GM12874 (cell line): ENCODE measurements around the gene ANKRD39.

Experiments used
- TF ChIP-seq, protein P1 (sequence below): IDR thresholded peaks from 2 replicates; pipeline ENCODE4 v1.5.1; 2011; ENCODE audit warnings: low read depth, mild to moderate bottlenecking, control low read depth, low read length, moderate library complexity; ENCODE audit not compliant: insufficient read depth

Gene ANKRD39

DNA sequence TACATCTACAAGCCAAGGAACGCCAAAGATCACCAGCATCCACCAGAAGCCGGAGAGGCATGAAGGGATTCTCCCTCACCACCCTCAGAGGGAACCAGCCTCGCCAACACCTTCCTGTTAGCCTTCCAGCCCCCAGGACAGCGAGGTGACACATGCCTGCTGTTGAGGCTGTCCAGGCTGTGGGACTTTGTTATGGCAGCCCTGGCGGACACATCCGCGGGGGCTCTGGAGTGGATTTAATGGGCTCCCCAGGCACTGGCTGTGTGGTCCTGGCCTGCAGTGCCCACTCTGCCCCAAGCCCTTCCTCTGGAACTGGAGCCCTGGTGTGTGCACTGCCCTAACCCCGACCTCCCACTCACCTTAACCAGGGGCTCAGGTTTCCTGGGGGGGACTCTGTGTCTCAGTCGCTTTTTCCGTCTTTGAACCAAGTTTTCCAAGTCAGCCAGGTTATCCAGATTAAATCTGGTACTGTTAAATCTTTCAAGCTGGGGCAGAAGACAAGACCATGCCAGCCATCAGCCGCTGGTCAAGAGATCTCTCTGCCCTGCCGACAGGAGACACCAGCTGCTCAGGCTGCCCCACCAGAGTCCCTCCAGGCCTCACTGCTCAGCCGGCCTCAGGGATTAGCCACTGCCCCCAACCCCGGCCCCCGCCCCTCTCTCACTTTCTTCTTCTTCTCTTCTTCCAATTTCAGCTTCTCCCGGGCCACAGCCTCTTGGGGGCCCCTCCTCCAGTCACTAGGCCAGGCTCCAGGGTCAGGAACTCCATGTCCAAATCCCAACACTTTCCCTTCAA is 15.9 kb downstream of the ANKRD39 start:
- TF ChIP-seq, protein P1, sequence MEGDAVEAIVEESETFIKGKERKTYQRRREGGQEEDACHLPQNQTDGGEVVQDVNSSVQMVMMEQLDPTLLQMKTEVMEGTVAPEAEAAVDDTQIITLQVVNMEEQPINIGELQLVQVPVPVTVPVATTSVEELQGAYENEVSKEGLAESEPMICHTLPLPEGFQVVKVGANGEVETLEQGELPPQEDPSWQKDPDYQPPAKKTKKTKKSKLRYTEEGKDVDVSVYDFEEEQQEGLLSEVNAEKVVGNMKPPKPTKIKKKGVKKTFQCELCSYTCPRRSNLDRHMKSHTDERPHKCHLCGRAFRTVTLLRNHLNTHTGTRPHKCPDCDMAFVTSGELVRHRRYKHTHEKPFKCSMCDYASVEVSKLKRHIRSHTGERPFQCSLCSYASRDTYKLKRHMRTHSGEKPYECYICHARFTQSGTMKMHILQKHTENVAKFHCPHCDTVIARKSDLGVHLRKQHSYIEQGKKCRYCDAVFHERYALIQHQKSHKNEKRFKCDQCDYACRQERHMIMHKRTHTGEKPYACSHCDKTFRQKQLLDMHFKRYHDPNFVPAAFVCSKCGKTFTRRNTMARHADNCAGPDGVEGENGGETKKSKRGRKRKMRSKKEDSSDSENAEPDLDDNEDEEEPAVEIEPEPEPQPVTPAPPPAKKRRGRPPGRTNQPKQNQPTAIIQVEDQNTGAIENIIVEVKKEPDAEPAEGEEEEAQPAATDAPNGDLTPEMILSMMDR: no peak

GRCh38 chr2:96839875-96840850 is 17.7 kb downstream of the ANKRD39 start:
- TF ChIP-seq, protein P1: no peak

GRCh38 chr2:96839293-96839874 is 18.4 kb downstream of the ANKRD39 start:
- TF ChIP-seq, protein P1: no peak

GRCh38 chr2:96838345-96839292 is 19.2 kb downstream of the ANKRD39 start:
- TF ChIP-seq, protein P1: no peak

GRCh38 chr2:96837575-96837974 is 20.2 kb downstream of the ANKRD39 start:
- TF ChIP-seq, protein P1: no peak

DNA sequence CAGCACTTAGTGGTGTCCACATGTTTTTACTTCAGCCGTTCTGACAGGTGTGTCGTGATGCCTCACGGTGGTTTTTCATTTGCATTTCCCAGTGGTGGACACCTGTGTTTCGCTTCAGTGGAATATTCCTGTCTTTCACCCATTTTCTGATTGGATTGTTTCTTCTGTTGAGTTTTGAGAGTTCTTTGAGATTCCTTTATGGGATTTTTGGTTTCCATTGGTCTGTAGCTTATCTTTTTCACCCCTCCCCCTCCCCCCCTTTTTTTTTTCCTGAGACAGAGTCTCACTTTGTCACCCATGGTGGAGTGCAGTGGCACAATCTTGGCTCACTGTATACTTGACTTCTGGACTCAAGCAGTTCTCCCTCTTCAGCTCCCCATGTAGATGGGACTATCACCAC is 22.0 kb downstream of the ANKRD39 start:
- TF ChIP-seq, protein P1: no peak
